H1 (cell line): ENCODE measurements around the gene MRTO4. TPM values are rescaled to one million over a fixed set of nuclear protein-coding genes. Genes with fewer than 3 reads are reported as not detected.

Experiments used
- CTCF ChIA-PET: fragments of 300-600 bp; sonication (Branson Sonifier 250); formaldehyde crosslinking; loops from one replicate; lab custom pipeline; 2021; ENCODE audit not compliant: partially characterized antibody; lab: Charles Lee
- POLR2A ChIA-PET: fragments of 300-600 bp; sonication (Branson Sonifier 250); formaldehyde crosslinking; loops from one replicate; lab custom pipeline; 2021; ENCODE audit warnings: inconsistent platforms; ENCODE audit not compliant: partially characterized antibody; lab: Charles Lee
- DNase-seq, 2 experiments: peaks; one replicate each; pipeline versions ENCODE4 v3.0.0 to v3.0.0-alpha.2; 2010 to 2022; ENCODE audit warnings: low spot score in 2 of 2, low read depth in 1 of 2, mixed read lengths in 1 of 2
- FAIRE-seq: peaks from 2 replicates; lab custom pipeline; 2011; peaks lifted over from hg19 to GRCh38; lab: Jason Lieb, UNC
- H2AFZ ChIP-seq: 2 replicates; pipeline ENCODE4 v1.8.1; 2012; ENCODE audit warnings: low read length, inconsistent platforms
- H2AK5ac ChIP-seq: 2 replicates; pipeline ENCODE4 v1.6.1; 2013; ENCODE audit warnings: low read depth, low read length
- H2BK120ac ChIP-seq: replicated peaks from 2 replicates; pipeline ENCODE3; 2013; ENCODE audit warnings: low read depth, low read length, inconsistent platforms
- H2BK12ac ChIP-seq: 2 replicates; pipeline ENCODE4 v1.6.1; 2013; ENCODE audit warnings: low read depth, low read length
- H2BK15ac ChIP-seq: 2 replicates; pipeline ENCODE4 v1.6.1; 2013; ENCODE audit warnings: low read length
- H2BK20ac ChIP-seq: 2 replicates; pipeline ENCODE4 v1.6.1; 2013; ENCODE audit warnings: low read length
- H2BK5ac ChIP-seq: 2 replicates; pipeline ENCODE4 v1.6.1; 2013; ENCODE audit warnings: low read depth, low read length
- H3K14ac ChIP-seq: 2 replicates; pipeline ENCODE4 v1.6.1; 2013; ENCODE audit warnings: inconsistent platforms; ENCODE audit not compliant: insufficient read length
- H3K18ac ChIP-seq: 2 replicates; pipeline ENCODE4 v1.6.1; 2013; ENCODE audit warnings: low read length; ENCODE audit errors: extremely low read depth
- H3K23ac ChIP-seq: 2 replicates; pipeline ENCODE4 v1.6.1; 2013; ENCODE audit warnings: inconsistent platforms; ENCODE audit not compliant: insufficient read length
- H3K23me2 ChIP-seq: 2 replicates; pipeline ENCODE4 v1.6.1; 2013; ENCODE audit warnings: low read depth, low read length
- H3K27ac ChIP-seq: 2 replicates; pipeline ENCODE4 v1.6.1; 2011; ENCODE audit warnings: low read depth, low read length, inconsistent platforms
- H3K27me3 ChIP-seq, 4 experiments: replicated peaks in 1 of 4; 1 replicate in 1 of 4; 2 replicates in 3 of 4; pipeline versions ENCODE4 v1.6.1 to v1.8.1; 2011 to 2013; ENCODE audit warnings: low read length in 3 of 4, mild to moderate bottlenecking in 3 of 4, inconsistent platforms in 2 of 4, mixed read lengths in 2 of 4, moderate library complexity in 1 of 4; ENCODE audit not compliant: control insufficient read depth in 3 of 4, insufficient read depth in 3 of 4; ENCODE audit errors: extremely low read depth in 1 of 4
- H3K36me3 ChIP-seq, 4 experiments: 2 replicates each; pipeline versions ENCODE4 v1.6.1 to v1.8.1; 2011 to 2013; ENCODE audit warnings: mild to moderate bottlenecking in 4 of 4, low read length in 3 of 4, moderate library complexity in 2 of 4, control low read depth in 1 of 4, inconsistent platforms in 1 of 4; ENCODE audit not compliant: insufficient read depth in 4 of 4, control insufficient read depth in 2 of 4
- H3K4ac ChIP-seq: replicated peaks from 2 replicates; pipeline ENCODE3; 2013; ENCODE audit warnings: low read length, low read depth, mixed read lengths, inconsistent platforms; ENCODE audit not compliant: insufficient read length
- H3K4me1 ChIP-seq, 4 experiments: replicated peaks in 1 of 4; 1 replicate in 1 of 4; 2 replicates in 3 of 4; pipeline versions ENCODE4 v1.6.1 to v1.8.1; 2011 to 2013; ENCODE audit warnings: low read length in 3 of 4, inconsistent platforms in 2 of 4, mixed read lengths in 1 of 4; ENCODE audit not compliant: insufficient read depth in 4 of 4, control insufficient read depth in 3 of 4
- H3K4me2 ChIP-seq, 2 experiments: 2 replicates each; pipeline versions ENCODE4 v1.6.1 to v1.8.1; 2011 to 2013; ENCODE audit warnings: low read depth in 2 of 2, low read length in 2 of 2, control low read depth in 1 of 2, inconsistent platforms in 1 of 2, mild to moderate bottlenecking in 1 of 2; ENCODE audit not compliant: insufficient read depth in 1 of 2
- H3K4me3 ChIP-seq, 4 experiments: fragments of 200-600, 300-600 bp in 1 of 4; sonication (generic), shearing (Covaris generic), sonication (Bioruptor Twin) in 1 of 4; 2 replicates each; pipeline versions ENCODE4 v1.5.1 to v1.8.1; 2011 to 2016; ENCODE audit warnings: low read length in 4 of 4, low read depth in 3 of 4, control low read depth in 2 of 4, inconsistent platforms in 2 of 4, mild to moderate bottlenecking in 2 of 4, mixed read lengths in 1 of 4, moderate library complexity in 1 of 4; ENCODE audit not compliant: insufficient read depth in 2 of 4; ENCODE audit errors: extremely low read depth in 1 of 4
- H3K56ac ChIP-seq: replicated peaks from 2 replicates; pipeline ENCODE3; 2013; ENCODE audit warnings: low read depth, mild to moderate bottlenecking, mixed read lengths, low read length, inconsistent platforms; ENCODE audit not compliant: insufficient read length
- H3K79me1 ChIP-seq: 2 replicates; pipeline ENCODE4 v1.6.1; 2013; ENCODE audit warnings: low read depth, low read length, control low read depth
- H3K79me2 ChIP-seq, 2 experiments: 2 replicates each; pipeline versions ENCODE4 v1.6.1 to v1.8.1; 2012 to 2013; ENCODE audit warnings: low read length in 2 of 2, mild to moderate bottlenecking in 2 of 2, inconsistent platforms in 1 of 2; ENCODE audit not compliant: insufficient read depth in 2 of 2, control insufficient read depth in 1 of 2
- H3K9ac ChIP-seq, 4 experiments: replicated peaks in 1 of 4; 1 replicate in 1 of 4; 2 replicates in 3 of 4; pipeline versions ENCODE4 v1.6.1 to v1.8.1; 2011 to 2013; ENCODE audit warnings: low read depth in 3 of 4, low read length in 3 of 4, control low read depth in 2 of 4, mild to moderate bottlenecking in 2 of 4, moderate library complexity in 2 of 4, inconsistent platforms in 1 of 4; ENCODE audit errors: extremely low read depth in 1 of 4
- H3K9me3 ChIP-seq, 2 experiments: 2 replicates each; pipeline versions ENCODE4 v1.6.1 to v1.8.1; 2012 to 2013; ENCODE audit warnings: mild to moderate bottlenecking in 2 of 2, moderate library complexity in 2 of 2, control low read depth in 1 of 2, inconsistent platforms in 1 of 2, low read depth in 1 of 2, low read length in 1 of 2, mixed read lengths in 1 of 2; ENCODE audit not compliant: insufficient read depth in 2 of 2
- H4K20me1 ChIP-seq, 2 experiments: replicated peaks in 1 of 2; 2 replicates each; pipeline versions ENCODE3 to v1.8.1; 2011 to 2013; ENCODE audit warnings: inconsistent platforms in 2 of 2, low read length in 2 of 2, mild to moderate bottlenecking in 1 of 2; ENCODE audit not compliant: insufficient read depth in 2 of 2, control insufficient read depth in 1 of 2
- H4K5ac ChIP-seq: 2 replicates; pipeline ENCODE4 v1.6.1; 2013; ENCODE audit warnings: low read length, low read depth, mixed read lengths, inconsistent platforms; ENCODE audit not compliant: insufficient read length
- H4K8ac ChIP-seq: 2 replicates; pipeline ENCODE4 v1.8.0; 2013; ENCODE audit warnings: mild to moderate bottlenecking, moderate library complexity, low read length, inconsistent platforms; ENCODE audit not compliant: insufficient read depth; ENCODE audit errors: extremely low read depth
- H4K91ac ChIP-seq: replicated peaks from 2 replicates; pipeline ENCODE3; 2013; ENCODE audit warnings: low read length, mixed read lengths, inconsistent platforms; ENCODE audit not compliant: insufficient read length
- FOSL1 ChIP-seq: IDR thresholded peaks from 2 replicates; pipeline ENCODE4 v1.6.1; 2011; ENCODE audit warnings: mild to moderate bottlenecking, low read depth, low read length, moderate library complexity; ENCODE audit not compliant: insufficient read depth
- WGBS, 2 experiments: shearing (Covaris generic) in 1 of 2; methylation state at CpG; one replicate each; pipeline versions ENCODE4 v1.1.6 to v1.1.7; 2013 to 2015; ENCODE audit warnings: low lambda C conversion rate in 2 of 2, mixed read lengths in 2 of 2, inconsistent platforms in 1 of 2, low coverage in 1 of 2, missing lambda C conversion rate in 1 of 2; ENCODE audit not compliant: insufficient replicate concordance in 2 of 2, insufficient coverage in 1 of 2, insufficient read length in 1 of 2; ENCODE audit errors: extremely low coverage in 1 of 2, missing lambda C conversion rate in 1 of 2; 5-methylcytosine and 5-hydroxymethylcytosine counted together
- polyA plus RNA-seq, 7 experiments: library from polyadenylated mRNA; depleted of rRNA in 3 of 7; stranded (reverse) in 5 of 7; unstranded in 2 of 7; fragments of >200 nt in 5 of 7; fragments of 200-250 nt in 2 of 7; gene quantifications; 1 replicate in 5 of 7; 2 replicates in 1 of 7; 4 replicates in 1 of 7; pipeline versions ENCODE4 v1.2.1 to v1.2.3, GENCODE V29; 2011 to 2013; ENCODE audit warnings: missing spikeins in 2 of 7, mixed read lengths in 2 of 7
- total RNA-seq: library from RNA; stranded (reverse); fragmentation: NEBNext Ultra II Directional; extraction: Animal tissue kit (Norgen Biotek cat#: 25700); gene quantifications from 2 replicates; pipeline ENCODE4 v1.2.1, GENCODE V29; 2021

Gene MRTO4
- total and polyA plus RNA-seq, 2 of the 8 experiments (the other 6 are each of a cell fraction or from before 2014, with no cell fraction given), result 36.9 to 64.3 TPM

DNA sequence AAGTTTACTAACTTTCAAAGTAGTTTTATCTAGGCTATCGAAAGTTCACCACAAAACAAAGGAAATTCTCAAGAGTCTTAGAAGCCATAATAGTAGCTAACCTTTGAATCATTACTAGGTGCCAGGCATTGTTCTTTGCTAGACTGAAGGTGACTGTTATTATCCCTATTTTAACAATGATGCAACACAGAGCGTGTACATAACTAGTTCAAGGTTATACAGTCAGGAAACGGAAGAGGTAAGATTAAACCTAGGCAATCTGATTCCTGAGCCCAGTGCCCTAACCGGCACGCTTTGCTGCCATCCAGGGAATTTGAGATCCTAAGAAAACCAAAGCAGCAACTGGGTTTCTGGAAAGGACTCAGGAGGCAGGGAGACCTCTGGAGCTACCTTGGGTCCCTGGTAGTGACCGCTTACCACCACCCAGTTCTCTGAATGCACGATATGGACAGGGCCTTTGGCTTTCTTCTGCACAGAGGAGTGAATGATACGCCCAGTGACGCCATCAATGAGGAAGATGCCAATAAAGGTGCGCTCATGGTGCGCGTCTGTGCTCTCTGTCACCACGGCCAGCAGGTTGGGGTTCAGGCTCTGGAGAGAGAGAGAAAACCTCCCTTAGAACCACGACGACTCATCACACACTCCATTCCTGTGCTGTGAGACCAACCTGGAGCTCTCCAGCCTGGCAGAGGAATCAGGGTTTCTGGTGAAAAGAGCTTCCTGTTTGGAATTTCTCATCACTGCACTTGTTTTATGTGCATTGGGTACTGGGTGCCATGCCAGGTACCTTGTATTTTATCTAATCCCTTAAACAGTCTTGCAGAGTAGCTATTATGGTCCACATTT, 28.4 kb upstream of the MRTO4 start:
- FAIRE-seq (no peak), DNase-seq (no peak)
- Histone ChIP-seq H3K4me3 (no peak overlapping the region), H4K20me1 (peaks cover 0 to 8% of the 10 kb centered on the region in 2 experiments), H3K9ac (no peak overlapping the region), H3K79me1 (no peaks in the 10 kb centered on the region; the same call in 1 of the 2 replicates), H4K91ac (no peak overlapping the region), H3K27ac (no peak overlapping the region), H3K14ac (no peak overlapping the region), H3K36me3 (peaks cover 43 to 77% (median 72%) of the 10 kb centered on the region in 4 experiments), H2AFZ (no peak overlapping the region), H2BK12ac (no peak overlapping the region), H3K23ac (no peak overlapping the region), H3K4ac (no peak overlapping the region), H2AK5ac (no peak overlapping the region), H2BK20ac (no peak overlapping the region), H3K23me2 (no peaks in the 10 kb centered on the region), H3K27me3 (no peaks in the 10 kb centered on the region), H3K4me1 (no peaks in the 10 kb centered on the region), H3K18ac (no peak overlapping the region), H4K5ac (no peak overlapping the region), H3K4me2 (no peak overlapping the region), H2BK120ac (no peak overlapping the region), H3K56ac (no peak overlapping the region), H3K79me2 (no peaks in the 10 kb centered on the region), H3K9me3 (no peaks in the 10 kb centered on the region), H2BK15ac (no peak overlapping the region), H2BK5ac (no peak overlapping the region), H4K8ac (no peak overlapping the region)
- POLR2A ChIA-PET, result interaction anchor here (0.6 to 6.2 kb wide), 6 partner anchors 8 to 28 kb away, joined by 3 to 42 read pairs (median 4); partner anchors contain the start of gene UBR4
- WGBS, 2 experiments, result 79% methylated on average over 15 of the region's 15 CpGs; no CpG with 5 or more reads in 1 of the 2 experiments
- CTCF ChIA-PET, result interaction anchor here (1.3 to 7.1 kb wide), 3 partner anchors 11 to 18 kb away, joined by 3 to 40 read pairs (median 3); no protein-coding TSS in a partner anchor
- TF ChIP-seq FOSL1, result no peak
